Measurements from ENCODE around the gene TMPRSS6. TPM values are rescaled to one million over a fixed set of nuclear protein-coding genes. Genes with fewer than 3 reads are reported as not detected.

TMPRSS6 gene
- total and polyA plus RNA-seq, 2 of the 8 experiments (the other 6 are each of a cell fraction or from before 2014, with no cell fraction given) = 0.02 TPM; not detected in 1

- Histone ChIP-seq H2BK15ac (ENCODE audit: low read length) (no peak overlapping the region), H3K79me1 (ENCODE audit: low read depth, low read length) (no peaks in the 10 kb centered on the region), H4K5ac (ENCODE audit: insufficient read length, low read depth, low read length) (no peak overlapping the region), H3K4me3 (ENCODE audit: extremely low read depth in 1 of 4, insufficient read depth in 2 of 4, low read depth in 3 of 4, low read length in 4 of 4) (no peak overlapping the region), H3K18ac (ENCODE audit: extremely low read depth, low read length) (no peak overlapping the region), H2BK12ac (ENCODE audit: low read depth, low read length) (no peak overlapping the region), H2BK5ac (ENCODE audit: low read depth, low read length) (no peak overlapping the region), H2AFZ (ENCODE audit: low read length) (no peak overlapping the region), H3K4ac (replicated peaks; ENCODE audit: insufficient read length, low read depth, low read length) (no peak overlapping the region), H3K27me3 (replicated peaks in 1 of 4; ENCODE audit: control insufficient read depth in 3 of 4, extremely low read depth in 1 of 4, insufficient read depth in 3 of 4, low read length in 3 of 4) (peaks cover 0 to 5% (median 1%) of the 10 kb centered on the region in 4 experiments; a peak in 1 of 7 replicates), H2BK120ac (replicated peaks; ENCODE audit: low read depth, low read length) (no peak overlapping the region), H3K56ac (replicated peaks; ENCODE audit: insufficient read length, low read depth, low read length) (no peak overlapping the region), H3K9me3 (ENCODE audit: insufficient read depth in 2 of 2, low read depth in 1 of 2, low read length in 1 of 2) (no peaks in the 10 kb centered on the region), H3K23ac (ENCODE audit: insufficient read length) (no peak overlapping the region), H3K4me2 (ENCODE audit: insufficient read depth in 1 of 2, low read depth in 2 of 2, low read length in 2 of 2) (no peak overlapping the region), H4K8ac (ENCODE audit: extremely low read depth, insufficient read depth, low read length) (no peak overlapping the region), H3K23me2 (ENCODE audit: low read depth, low read length) (no peaks in the 10 kb centered on the region), H2BK20ac (ENCODE audit: low read length) (no peak overlapping the region), H3K9ac (replicated peaks in 1 of 4; ENCODE audit: extremely low read depth in 1 of 4, low read depth in 3 of 4, low read length in 3 of 4) (no peak overlapping the region), H3K79me2 (ENCODE audit: control insufficient read depth in 1 of 2, insufficient read depth in 2 of 2, low read length in 2 of 2) (no peaks in the 10 kb centered on the region), H4K91ac (replicated peaks; ENCODE audit: insufficient read length, low read length) (no peak overlapping the region), H3K14ac (ENCODE audit: insufficient read length) (no peak overlapping the region), H3K4me1 (replicated peaks in 1 of 4; ENCODE audit: control insufficient read depth in 3 of 4, insufficient read depth in 4 of 4, low read length in 3 of 4) (no peaks in the 10 kb centered on the region; a peak in 2 of 7 replicates), H3K36me3 (ENCODE audit: control insufficient read depth in 2 of 4, insufficient read depth in 4 of 4, low read length in 3 of 4) (no peaks in the 10 kb centered on the region), H2AK5ac (ENCODE audit: low read depth, low read length) (no peak overlapping the region), H4K20me1 (replicated peaks in 1 of 2; ENCODE audit: control insufficient read depth in 1 of 2, insufficient read depth in 2 of 2, low read length in 2 of 2) (no peaks in the 10 kb centered on the region), H3K27ac (ENCODE audit: low read depth, low read length) (no peak overlapping the region)
- WGBS, 2 experiments (ENCODE audit: extremely low coverage in 1 of 2, insufficient coverage in 1 of 2, insufficient read length in 1 of 2, insufficient replicate concordance in 2 of 2, low coverage in 1 of 2, low lambda C conversion rate in 2 of 2, missing lambda C conversion rate in 1 of 2) = 95% methylated on average over 11 of the region's 11 CpGs; no CpG with 5 or more reads in 1 of the 2 experiments
- no peak for DNase-seq (ENCODE audit: low read depth in 1 of 2, low spot score in 2 of 2)
- ChIA-PET POLR2A (ENCODE audit: partially characterized antibody) (no interaction called here), CTCF (ENCODE audit: partially characterized antibody) (interaction anchor here (0.9 to 1.0 kb wide), 2 partner anchors 18 to 31 kb away, joined by 3 to 5 read pairs; no protein-coding TSS in a partner anchor)
- FAIRE-seq = no peak
- TF ChIP-seq CTCF (IDR thresholded peaks at IDR 0.05; ENCODE audit: control extremely low read depth in 1 of 3, insufficient read depth in 1 of 3, low read depth in 1 of 3, low read length in 3 of 3) (no peak), E2F6 (IDR thresholded peaks at IDR 0.05) (no peak), SUZ12 (IDR thresholded peaks at IDR 0.05; ENCODE audit: low read length) (no peak), SP4 (IDR thresholded peaks at IDR 0.05; ENCODE audit: low read length) (no peak), SP2 (IDR thresholded peaks at IDR 0.05; ENCODE audit: low read length) (no peak), EZH2 (IDR thresholded peaks at IDR 0.05; ENCODE audit: low read depth, low read length, severe bottlenecking) (no peak), ZNF274 (IDR thresholded peaks at IDR 0.05; ENCODE audit: borderline replicate concordance, extremely low read depth, low read length) (no peak), CBX5 (IDR thresholded peaks at IDR 0.05; ENCODE audit: low read depth, low read length) (no peak), BACH1 (IDR thresholded peaks at IDR 0.05; ENCODE audit: low read length) (no peak), CHD1 (IDR thresholded peaks at IDR 0.05; ENCODE audit: low read depth, low read length) (no peak), RXRA (IDR thresholded peaks at IDR 0.05; ENCODE audit: insufficient read depth, low read depth, low read length) (no peak), YY1 (IDR thresholded peaks at IDR 0.05; ENCODE audit: low read depth, low read length) (no peak)
Measured at GRCh38 chr22:37095113-37095512, 14.4 kb downstream of the TMPRSS6 start.
